ENCODE measurements around the gene SPATA6.

- TF ChIP-seq CTCF (conservative IDR thresholded peaks at IDR 0.05; ENCODE audit: low read depth, low read length) = no peak
- no peak for TF ChIP-seq EZH2 (IDR thresholded peaks at IDR 0.05; ENCODE audit: borderline replicate concordance, low read depth, low read length, poor library complexity, severe bottlenecking)
These were observed 69.4 kb downstream of the SPATA6 start for GRCh38 chr1:48402599-48402998.
